ENCODE results near the gene OSR1. TPM values are rescaled to one million over a fixed set of nuclear protein-coding genes. Genes with fewer than 3 reads are reported as not detected.

Gene OSR1
- total and polyA plus RNA-seq, 2 of the 4 experiments (the other 2 are of a cell fraction), result 12.4 to 48.0 TPM

DNA sequence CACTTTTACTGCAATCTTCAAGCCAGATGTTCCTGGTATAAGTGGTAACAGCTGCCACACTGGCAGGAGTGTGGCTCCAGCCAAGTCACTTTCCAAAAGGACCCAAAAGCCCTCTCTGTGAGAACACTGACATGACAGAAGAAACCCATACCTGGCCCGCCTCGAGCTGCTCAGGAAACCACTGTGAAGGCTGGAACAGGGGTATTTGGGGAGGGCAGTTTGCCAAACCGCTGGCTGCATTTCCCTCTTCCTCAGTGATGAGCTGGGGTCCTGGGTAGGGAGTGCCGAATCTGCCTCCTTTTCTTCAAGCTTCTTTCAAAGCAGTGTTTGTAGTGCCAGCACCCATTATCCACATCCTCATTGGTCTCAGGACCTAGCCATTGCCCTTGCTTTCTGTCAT is 10.3 kb upstream of the OSR1 start:
- H4K8ac ChIP-seq (ENCODE audit: low read depth in 2 of 2, low read length in 2 of 2), result no peak overlapping the region
- H3K4ac ChIP-seq (ENCODE audit: low read depth, low read length), result no peak overlapping the region
- H4K20me1 ChIP-seq (ENCODE audit: insufficient read depth, low read length), result no peaks in the 10 kb centered on the region
- H3K4me3 ChIP-seq (ENCODE audit: insufficient read depth, low read depth, low read length), result no peak overlapping the region
- no peak overlapping the region for H3K23ac ChIP-seq (ENCODE audit: low read depth, low read length)
- no peaks in the 10 kb centered on the region for H3K36me3 ChIP-seq (ENCODE audit: control insufficient read depth, insufficient read depth, low read length)
- no peak overlapping the region for H4K5ac ChIP-seq (ENCODE audit: low read depth, low read length)
- H3K9ac ChIP-seq (ENCODE audit: low read depth, low read length), result no peak overlapping the region
- H4K91ac ChIP-seq (ENCODE audit: insufficient read depth, low read depth, low read length), result no peak overlapping the region
- no peak overlapping the region for H2AFZ ChIP-seq (replicated peaks; ENCODE audit: low read length, poor library complexity)
- no peak overlapping the region for H3K14ac ChIP-seq (replicated peaks; ENCODE audit: low read depth, low read length)
- H3K79me1 ChIP-seq (ENCODE audit: low read depth in 1 of 2, low read length in 2 of 2), result no peaks in the 10 kb centered on the region
- H3K27me3 ChIP-seq (ENCODE audit: control insufficient read depth, insufficient read depth, low read length), result peaks cover 36% of the 10 kb centered on the region
- H3K9me3 ChIP-seq (ENCODE audit: control insufficient read depth, insufficient read depth, low read length), result no peaks in the 10 kb centered on the region
- H3K27ac ChIP-seq (ENCODE audit: insufficient read depth, low read length), result no peak overlapping the region
- no peak overlapping the region for H3K4me2 ChIP-seq (ENCODE audit: low read depth, low read length)
- no peak overlapping the region for H3K56ac ChIP-seq (ENCODE audit: extremely low read depth, insufficient read depth, low read length)
- no CpG with 5 or more reads among the region's 4 CpGs for WGBS, 2 experiments (ENCODE audit: extremely low coverage in 2 of 2, insufficient read length in 1 of 2)
- in situ Hi-C loops (cut with MboI; ENCODE audit: low sequenced_read_pairs), result loop anchor here (5.0 to 10.0 kb wide), 2 partner anchors 494 to 934 kb away; no protein-coding TSS in a partner anchor
- no peaks in the 10 kb centered on the region for H3K4me1 ChIP-seq (ENCODE audit: control insufficient read depth, insufficient read depth, low read length)
- H2AK9ac ChIP-seq (replicated peaks; ENCODE audit: low read depth, low read length, poor library complexity), result no peak overlapping the region
- H2BK120ac ChIP-seq (ENCODE audit: low read depth, low read length), result no peak overlapping the region
- dilution Hi-C loops (cut with HindIII; ENCODE audit: low sequenced_read_pairs, unreplicated experiment), result no loop called here
- no peak overlapping the region for H2AK5ac ChIP-seq (ENCODE audit: low read depth, low read length)
- H3K9me1 ChIP-seq (ENCODE audit: insufficient read depth, low read length), result no peaks in the 10 kb centered on the region
- H2BK15ac ChIP-seq (ENCODE audit: low read depth, low read length), result no peak overlapping the region
- no peak for ATAC-seq (ENCODE audit: low read depth)
- no peak for DNase-seq
- CTCF ChIA-PET, result interaction anchor here (0.6 to 1.4 kb wide), 3 partner anchors 126 to 494 kb away, joined by 3 to 4 read pairs (median 4); no protein-coding TSS in a partner anchor
- no peak overlapping the region for H3K18ac ChIP-seq (ENCODE audit: low read depth, low read length)
- BruUV-seq (replicated peaks), result no TSS peak
- TF ChIP-seq RAD21 (IDR thresholded peaks at IDR 0.05; ENCODE audit: low read length) (no peak), MXI1 (IDR thresholded peaks at IDR 0.05; ENCODE audit: borderline replicate concordance, low read depth, low read length) (no peak), SMC3 (IDR thresholded peaks at IDR 0.05; ENCODE audit: low read depth, low read length) (no peak)
- TF ChIP-seq, protein P1, sequence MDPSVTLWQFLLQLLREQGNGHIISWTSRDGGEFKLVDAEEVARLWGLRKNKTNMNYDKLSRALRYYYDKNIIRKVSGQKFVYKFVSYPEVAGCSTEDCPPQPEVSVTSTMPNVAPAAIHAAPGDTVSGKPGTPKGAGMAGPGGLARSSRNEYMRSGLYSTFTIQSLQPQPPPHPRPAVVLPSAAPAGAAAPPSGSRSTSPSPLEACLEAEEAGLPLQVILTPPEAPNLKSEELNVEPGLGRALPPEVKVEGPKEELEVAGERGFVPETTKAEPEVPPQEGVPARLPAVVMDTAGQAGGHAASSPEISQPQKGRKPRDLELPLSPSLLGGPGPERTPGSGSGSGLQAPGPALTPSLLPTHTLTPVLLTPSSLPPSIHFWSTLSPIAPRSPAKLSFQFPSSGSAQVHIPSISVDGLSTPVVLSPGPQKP (IDR thresholded peaks at IDR 0.05; ENCODE audit: borderline replicate concordance, low read depth, low read length), result no peak
- intact Hi-C loops (cut with micrococcal nuclease), result loop anchor here (1.0 to 5.0 kb wide), 3 partner anchors 298 to 495 kb away; no protein-coding TSS in a partner anchor
- H2BK5ac ChIP-seq (ENCODE audit: low read depth, low read length, poor library complexity, severe bottlenecking), result no peak overlapping the region
- POLR2A ChIA-PET (ENCODE audit: unreplicated experiment), result interaction anchor here (0.5 kb wide), 1 partner anchor 433 kb away, joined by 3 read pairs; no protein-coding TSS in a partner anchor
- no peak overlapping the region for H2BK20ac ChIP-seq (ENCODE audit: low read depth, low read length)

All from IMR-90 (cell line).